Stimulated activated memory B cell treated with anti-CD40 and anti-IgM and Interleukin-4, amounts not matched to agents 10 μg/mL and 1 μg/mL and 100 μg/mL, for 72 hours (primary cell): Measurements from ENCODE around the gene OTUD7B.

ENCODE experiments used
- ATAC-seq: fragments of 150-1000 bp; cut with Tn5 transposase; 2 replicates; pipeline ENCODE4 v1.10.0; 2021
- H3K27ac Mint-ChIP-seq: one replicate; pipeline ENCODE4 v1.8.0; 2022; ENCODE audit warnings: mild to moderate bottlenecking, mixed read lengths
- H3K27me3 Mint-ChIP-seq: one replicate; pipeline ENCODE4 v1.8.0; 2022; ENCODE audit warnings: mixed read lengths
- H3K36me3 Mint-ChIP-seq: one replicate; pipeline ENCODE4 v1.8.0; 2022; ENCODE audit warnings: mixed read lengths
- H3K4me1 Mint-ChIP-seq: one replicate; pipeline ENCODE4 v1.8.0; 2022; ENCODE audit warnings: mixed read lengths
- H3K4me3 Mint-ChIP-seq: one replicate; pipeline ENCODE4 v1.8.0; 2022; ENCODE audit warnings: mild to moderate bottlenecking, moderate library complexity, mixed read lengths
- H3K9me3 Mint-ChIP-seq: one replicate; pipeline ENCODE4 v1.8.0; 2022; ENCODE audit warnings: mixed read lengths

OTUD7B gene

DNA sequence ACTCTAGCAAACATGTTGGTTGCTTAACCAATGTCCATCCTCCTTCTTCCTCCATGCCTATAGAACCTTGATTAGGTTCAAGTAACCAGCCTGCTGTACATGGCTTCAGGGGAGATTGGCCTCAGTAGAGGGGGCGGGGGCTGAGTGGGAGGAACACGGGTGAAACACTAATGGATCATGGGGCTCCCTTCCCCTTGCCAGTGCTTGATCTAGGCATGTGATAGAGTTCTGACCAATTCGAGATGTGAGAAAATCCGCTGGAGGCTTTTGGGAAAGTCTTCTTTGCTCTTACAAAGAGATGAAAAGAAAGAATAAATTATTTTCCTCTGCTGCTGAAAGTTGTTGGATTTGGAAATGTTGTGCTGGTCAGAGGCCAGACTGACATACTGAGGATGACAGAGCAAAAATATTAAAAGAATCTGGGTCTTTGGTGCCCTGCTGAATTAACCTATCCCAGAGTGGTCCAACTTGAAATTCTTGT is 5.2 kb upstream of the OTUD7B start:
- no peak overlapping the region for H3K4me3 Mint-ChIP-seq
- peaks cover 8% of the 10 kb centered on the region for H3K27me3 Mint-ChIP-seq
- peaks cover 11% of the 10 kb centered on the region for H3K4me1 Mint-ChIP-seq
- H3K36me3 Mint-ChIP-seq = no peaks in the 10 kb centered on the region
- no peak for ATAC-seq
- no peak overlapping the region for H3K27ac Mint-ChIP-seq
- H3K9me3 Mint-ChIP-seq = no peaks in the 10 kb centered on the region

DNA sequence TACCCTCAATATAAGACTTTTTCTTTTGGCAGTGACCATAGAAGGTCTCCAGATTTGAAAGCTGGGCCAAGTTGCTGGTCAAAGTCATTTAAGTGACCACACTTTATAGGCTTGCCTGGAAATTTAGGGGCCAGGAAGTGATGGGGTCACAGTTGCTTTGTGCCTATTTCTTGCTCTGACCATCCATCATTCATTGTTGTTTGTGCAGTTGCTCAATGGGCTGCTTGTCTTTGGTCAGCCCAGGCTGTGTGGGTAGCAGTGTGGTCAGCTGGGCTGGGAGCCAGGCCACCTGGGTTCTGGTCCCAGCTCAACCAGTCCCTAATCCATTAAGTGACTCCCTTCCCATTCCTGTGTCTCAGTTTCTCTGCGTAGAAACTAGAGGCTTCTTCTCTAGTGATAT is 2.1 kb upstream of the OTUD7B start:
- Mint-ChIP-seq H3K4me1 (peaks cover 12% of the 10 kb centered on the region), H3K4me3 (no peak overlapping the region), H3K9me3 (no peaks in the 10 kb centered on the region), H3K27ac (no peak overlapping the region), H3K27me3 (no peaks in the 10 kb centered on the region), H3K36me3 (no peaks in the 10 kb centered on the region)
- no peak for ATAC-seq

DNA sequence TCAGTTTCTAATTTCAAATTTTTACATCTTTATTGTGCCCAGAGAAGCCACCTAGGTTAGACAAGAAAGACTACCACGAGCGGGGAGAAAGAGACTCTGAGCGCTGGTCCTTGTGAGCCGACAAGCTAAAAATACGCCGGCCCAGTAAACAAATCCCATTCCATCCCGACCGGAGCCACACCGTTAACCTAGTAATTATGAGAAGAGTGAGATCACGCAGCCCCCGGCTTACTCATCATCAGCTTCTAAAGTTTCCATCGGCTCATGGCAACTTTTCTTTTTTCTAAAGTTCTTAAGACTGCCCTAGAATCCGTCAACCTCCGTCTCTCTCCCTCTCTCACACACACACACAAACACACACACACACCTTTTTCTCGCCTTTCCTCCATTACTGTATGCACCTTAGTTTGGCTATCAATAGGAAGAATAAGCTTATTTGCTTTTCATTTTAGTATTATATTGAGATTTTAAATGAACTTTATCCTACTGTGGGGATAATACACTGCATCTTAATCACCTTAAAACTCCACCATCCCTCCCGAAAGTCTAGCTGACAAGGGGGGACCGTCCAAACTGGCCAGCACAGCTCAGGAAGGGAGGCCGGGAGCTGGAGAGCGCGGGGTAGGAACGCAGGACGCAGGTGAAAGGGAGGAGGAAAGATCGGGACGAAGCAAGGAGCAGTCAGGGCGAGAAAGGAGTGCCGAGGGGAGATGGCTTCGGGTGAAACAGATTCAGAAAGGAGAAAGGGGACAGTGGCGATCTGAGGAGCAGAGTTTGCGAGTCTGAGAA is 728 bp downstream of the OTUD7B start:
- Mint-ChIP-seq H3K9me3 (no peaks in the 10 kb centered on the region), H3K4me3 (peak overlapping the region; percentile 97), H3K4me1 (peaks cover 12% of the 10 kb centered on the region), H3K36me3 (peaks cover 11% of the 10 kb centered on the region), H3K27ac (peak overlapping the region; percentile 85), H3K27me3 (peaks cover 3% of the 10 kb centered on the region)
- peak; percentile 44 for ATAC-seq

DNA sequence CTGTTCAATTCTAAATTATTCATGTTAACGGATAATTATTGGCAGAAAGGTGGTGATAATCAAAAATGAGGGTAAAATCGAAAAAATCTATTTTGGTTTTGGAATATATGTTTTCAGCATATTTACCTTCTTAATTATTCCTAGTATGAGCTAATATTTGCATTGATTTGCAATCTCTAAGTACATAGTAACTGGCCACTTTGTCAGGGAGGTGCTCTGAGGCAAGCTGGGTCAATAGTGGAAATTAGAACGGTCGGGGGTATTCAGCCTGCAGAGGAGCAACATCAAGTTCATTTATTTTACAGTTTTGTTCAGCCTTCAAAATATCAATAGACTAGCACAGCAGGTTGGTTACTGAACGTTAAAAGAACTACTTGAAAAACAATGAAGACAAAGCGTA is 1.8 kb downstream of the OTUD7B start:
- peaks cover 22% of the 10 kb centered on the region for H3K36me3 Mint-ChIP-seq
- no peak overlapping the region for H3K4me3 Mint-ChIP-seq
- no peak overlapping the region for H3K27ac Mint-ChIP-seq
- peaks cover 14% of the 10 kb centered on the region for H3K27me3 Mint-ChIP-seq
- no peak for ATAC-seq
- H3K9me3 Mint-ChIP-seq = no peaks in the 10 kb centered on the region
- peaks cover 12% of the 10 kb centered on the region for H3K4me1 Mint-ChIP-seq

DNA sequence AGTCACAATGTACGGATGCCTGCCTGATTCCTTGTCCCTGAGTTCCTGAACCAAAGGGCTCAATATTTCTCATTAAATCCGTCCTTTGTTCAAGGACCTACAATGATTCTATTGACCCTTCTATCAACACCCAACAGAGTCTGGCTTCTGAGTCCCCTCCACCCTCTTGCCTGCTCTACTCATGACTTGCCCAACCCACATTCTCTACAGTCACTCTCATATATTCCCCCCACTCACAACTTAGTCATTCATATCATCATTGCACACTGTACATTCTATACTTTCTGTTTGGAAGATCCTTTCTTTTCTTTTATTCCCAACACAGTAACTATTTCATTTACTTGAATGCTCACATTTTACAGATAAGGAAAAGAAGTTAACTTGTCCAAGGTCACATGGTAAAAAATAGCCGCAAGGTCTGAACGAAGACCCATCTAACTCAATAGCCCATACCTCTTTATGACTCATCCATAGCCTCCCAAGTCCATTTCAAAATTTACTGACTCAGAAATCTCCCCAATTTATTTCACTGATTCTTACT is 3.6 kb downstream of the OTUD7B start:
- Mint-ChIP-seq H3K4me3 (no peak overlapping the region), H3K27me3 (peaks cover 21% of the 10 kb centered on the region), H3K36me3 (peaks cover 33% of the 10 kb centered on the region), H3K9me3 (no peaks in the 10 kb centered on the region), H3K4me1 (peaks cover 12% of the 10 kb centered on the region), H3K27ac (no peak overlapping the region)
- ATAC-seq = no peak

DNA sequence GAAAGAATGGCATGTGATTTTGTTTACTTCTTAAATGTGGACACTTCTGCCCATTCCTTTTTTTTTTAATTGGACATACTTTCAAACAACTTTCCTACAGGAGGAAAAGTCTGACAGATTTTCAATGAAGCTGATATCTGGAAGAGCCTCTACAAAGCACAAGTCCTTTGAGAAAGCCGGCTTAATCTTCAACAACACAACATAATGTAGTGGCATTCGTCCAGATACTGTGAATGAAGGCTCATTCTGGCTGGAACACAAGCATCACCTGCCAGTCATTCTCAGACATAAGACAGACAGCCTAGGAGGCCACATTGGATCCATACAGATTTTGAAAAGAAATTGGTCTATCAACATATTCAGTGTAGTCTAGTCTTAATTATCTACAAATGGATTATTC is 4.9 kb downstream of the OTUD7B start:
- no peak overlapping the region for H3K27ac Mint-ChIP-seq
- H3K4me1 Mint-ChIP-seq = peaks cover 21% of the 10 kb centered on the region

GRCh38 chr1:150003801-150004200 is 6.7 kb downstream of the OTUD7B start:
- H3K27ac Mint-ChIP-seq = no peak overlapping the region
- H3K4me3 Mint-ChIP-seq = no peak overlapping the region
- ATAC-seq = no peak
- H3K4me1 Mint-ChIP-seq = peaks cover 21% of the 10 kb centered on the region
- H3K9me3 Mint-ChIP-seq = no peaks in the 10 kb centered on the region
- peaks cover 42% of the 10 kb centered on the region for H3K36me3 Mint-ChIP-seq
- peaks cover 38% of the 10 kb centered on the region for H3K27me3 Mint-ChIP-seq

More for the DNA sequence above, 4.9 kb downstream of the OTUD7B start:
- H3K4me3 Mint-ChIP-seq = no peak overlapping the region
- ATAC-seq = no peak
- H3K9me3 Mint-ChIP-seq = no peaks in the 10 kb centered on the region
- peaks cover 33% of the 10 kb centered on the region for H3K36me3 Mint-ChIP-seq
- H3K27me3 Mint-ChIP-seq = peaks cover 21% of the 10 kb centered on the region

GRCh38 chr1:150002217-150002616 is 8.3 kb downstream of the OTUD7B start:
- Mint-ChIP-seq H3K27me3 (peaks cover 38% of the 10 kb centered on the region), H3K4me1 (peaks cover 37% of the 10 kb centered on the region), H3K4me3 (no peak overlapping the region), H3K9me3 (no peaks in the 10 kb centered on the region), H3K36me3 (peaks cover 38% of the 10 kb centered on the region), H3K27ac (no peak overlapping the region)
- no peak for ATAC-seq

DNA sequence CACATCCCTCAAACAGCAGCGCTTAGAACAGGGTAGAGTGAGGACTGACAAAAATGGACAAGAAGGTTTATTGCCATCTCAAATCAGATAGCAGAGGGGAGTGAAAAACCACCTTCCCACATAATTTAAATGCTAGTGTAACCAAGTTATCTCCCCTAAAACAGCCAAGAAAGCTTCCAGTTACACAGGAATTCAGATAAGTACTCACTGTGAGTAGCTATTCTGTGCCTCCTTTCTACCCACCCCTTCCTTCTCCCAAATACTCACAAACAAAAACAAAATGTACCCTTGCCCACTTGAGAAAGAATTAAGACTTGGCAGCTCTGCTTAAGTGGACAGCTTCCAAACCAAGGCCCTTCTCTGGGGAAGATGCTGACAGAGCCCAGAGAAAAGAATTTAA is 9.1 kb downstream of the OTUD7B start:
- Mint-ChIP-seq H3K9me3 (no peaks in the 10 kb centered on the region), H3K36me3 (peaks cover 37% of the 10 kb centered on the region), H3K27me3 (peaks cover 38% of the 10 kb centered on the region), H3K27ac (no peak overlapping the region), H3K4me1 (peaks cover 45% of the 10 kb centered on the region), H3K4me3 (no peak overlapping the region)
- ATAC-seq = no peak

DNA sequence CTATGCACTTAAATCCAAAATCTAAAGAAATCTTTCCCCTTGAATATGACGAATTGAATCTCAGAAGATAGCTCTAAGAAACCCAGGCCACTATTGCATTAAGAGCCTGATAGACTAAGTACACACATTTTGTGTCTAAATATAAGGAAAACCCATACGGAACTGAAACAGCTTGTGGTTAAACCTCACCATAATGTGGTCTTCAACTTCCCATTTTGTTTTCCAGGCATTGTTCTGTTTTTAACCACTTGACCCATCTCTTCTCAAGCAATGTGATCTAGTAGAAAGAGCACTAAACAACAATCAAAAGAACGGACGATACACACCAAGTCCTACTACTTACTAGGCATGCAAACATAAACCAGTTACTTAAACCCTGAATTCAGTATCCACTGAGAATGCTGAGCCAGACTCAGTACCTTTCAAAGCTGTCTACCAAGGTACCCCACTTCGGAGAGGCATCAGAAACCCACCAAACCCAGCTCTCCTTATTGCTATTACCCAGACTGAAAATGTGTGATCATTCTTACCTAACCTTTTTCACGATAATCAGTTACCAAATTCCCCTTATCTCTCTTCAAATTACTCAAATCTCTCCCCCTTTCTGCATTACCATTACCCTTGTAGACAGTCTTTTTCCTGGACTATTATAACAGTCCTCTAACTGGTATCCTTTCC is 12.8 kb downstream of the OTUD7B start:
- H3K9me3 Mint-ChIP-seq = no peaks in the 10 kb centered on the region
- H3K36me3 Mint-ChIP-seq = peaks cover 20% of the 10 kb centered on the region
- peak; percentile 92 for ATAC-seq
- peaks cover 36% of the 10 kb centered on the region for H3K27me3 Mint-ChIP-seq
- H3K27ac Mint-ChIP-seq = peak overlapping the region; percentile 21
- H3K4me3 Mint-ChIP-seq = peak overlapping the region; percentile 32
- H3K4me1 Mint-ChIP-seq = peaks cover 59% of the 10 kb centered on the region

GRCh38 chr1:149995927-149996326 is 14.6 kb downstream of the OTUD7B start:
- Mint-ChIP-seq H3K9me3 (no peaks in the 10 kb centered on the region), H3K36me3 (peaks cover 19% of the 10 kb centered on the region), H3K27me3 (peaks cover 36% of the 10 kb centered on the region), H3K4me1 (peaks cover 50% of the 10 kb centered on the region), H3K27ac (no peak overlapping the region), H3K4me3 (peak overlapping the region; percentile 42)
- ATAC-seq = peak; percentile 29

DNA sequence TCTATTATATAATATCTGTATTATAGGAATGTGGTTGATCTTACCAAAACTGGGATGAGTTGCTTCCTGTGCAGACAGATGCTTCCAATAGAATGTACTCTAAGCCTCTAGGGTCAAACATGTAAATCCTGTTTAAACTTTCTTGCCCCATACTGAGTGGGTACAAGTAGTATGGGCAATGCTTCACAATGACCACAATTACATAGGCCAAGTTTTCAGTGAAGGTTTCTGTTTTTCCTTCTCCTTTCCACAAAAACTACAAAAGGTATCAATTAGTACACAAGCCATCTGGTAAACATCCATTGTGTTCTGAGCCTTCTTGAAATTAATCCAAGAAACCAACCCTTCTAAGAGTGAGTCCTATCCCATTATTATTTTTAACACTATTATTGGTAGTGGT is 16.8 kb downstream of the OTUD7B start:
- no peak for ATAC-seq
- H3K9me3 Mint-ChIP-seq = no peaks in the 10 kb centered on the region
- peaks cover 37% of the 10 kb centered on the region for H3K4me1 Mint-ChIP-seq
- no peak overlapping the region for H3K4me3 Mint-ChIP-seq
- H3K27ac Mint-ChIP-seq = no peak overlapping the region
- peaks cover 19% of the 10 kb centered on the region for H3K27me3 Mint-ChIP-seq
- peaks cover 20% of the 10 kb centered on the region for H3K36me3 Mint-ChIP-seq

GRCh38 chr1:149993181-149993580 is 17.3 kb downstream of the OTUD7B start:
- Mint-ChIP-seq H3K27me3 (peaks cover 20% of the 10 kb centered on the region), H3K27ac (no peak overlapping the region), H3K4me3 (no peak overlapping the region), H3K9me3 (no peaks in the 10 kb centered on the region), H3K36me3 (peaks cover 20% of the 10 kb centered on the region), H3K4me1 (peaks cover 32% of the 10 kb centered on the region)
- no peak for ATAC-seq

DNA sequence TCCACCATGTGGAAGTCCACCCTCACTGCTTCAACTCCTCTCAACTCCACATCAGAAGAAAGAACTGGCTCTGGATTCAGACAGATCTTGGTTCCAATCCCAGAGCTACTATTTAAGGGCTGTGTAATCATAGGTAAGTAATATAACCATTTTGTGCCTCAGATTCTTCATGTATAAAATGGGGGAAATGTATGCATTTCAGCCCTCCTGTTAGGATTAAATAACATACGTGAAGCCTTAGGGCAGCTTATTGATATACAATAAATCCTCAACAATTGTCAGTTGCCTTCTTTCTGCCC is 23.3 kb downstream of the OTUD7B start:
- H3K27ac Mint-ChIP-seq = no peak overlapping the region
- no peak overlapping the region for H3K4me3 Mint-ChIP-seq
- peaks cover 30% of the 10 kb centered on the region for H3K36me3 Mint-ChIP-seq
- peaks cover 9% of the 10 kb centered on the region for H3K27me3 Mint-ChIP-seq
- H3K4me1 Mint-ChIP-seq = no peaks in the 10 kb centered on the region
- no peak for ATAC-seq
- H3K9me3 Mint-ChIP-seq = no peaks in the 10 kb centered on the region

- Mint-ChIP-seq H3K4me1 (no peaks in the 10 kb centered on the region), H3K4me3 (no peak overlapping the region), H3K9me3 (no peaks in the 10 kb centered on the region), H3K27ac (no peak overlapping the region), H3K27me3 (peaks cover 9% of the 10 kb centered on the region), H3K36me3 (peaks cover 30% of the 10 kb centered on the region)
- no peak for ATAC-seq
Observed at GRCh38 chr1:149986486-149987296, 23.8 kb downstream of the OTUD7B start.
